Coronary artery (tissue), 2 donors: ENCODE results near the gene CD22.

Experiments used
- DNase-seq: peaks from one replicate; pipeline ENCODE4 v3.0.0-alpha.2; 2017; ENCODE audit warnings: low spot score
- H3K27ac ChIP-seq, 2 donors: fragments of 200-600 bp; sonication (generic); one replicate each; pipeline ENCODE4 v1.5.1; 2016 to 2019
- H3K4me3 ChIP-seq: fragments of 200-600 bp; sonication (generic); 2 replicates; pipeline ENCODE4 v1.5.1; 2016; ENCODE audit warnings: mild to moderate bottlenecking, moderate library complexity
- CTCF ChIP-seq: fragments of 200-600 bp; sonication (generic); IDR thresholded peaks from one replicate; pipeline ENCODE4 v1.5.1; 2019; ENCODE audit warnings: antibody characterized with exemption

CD22 gene

DNA sequence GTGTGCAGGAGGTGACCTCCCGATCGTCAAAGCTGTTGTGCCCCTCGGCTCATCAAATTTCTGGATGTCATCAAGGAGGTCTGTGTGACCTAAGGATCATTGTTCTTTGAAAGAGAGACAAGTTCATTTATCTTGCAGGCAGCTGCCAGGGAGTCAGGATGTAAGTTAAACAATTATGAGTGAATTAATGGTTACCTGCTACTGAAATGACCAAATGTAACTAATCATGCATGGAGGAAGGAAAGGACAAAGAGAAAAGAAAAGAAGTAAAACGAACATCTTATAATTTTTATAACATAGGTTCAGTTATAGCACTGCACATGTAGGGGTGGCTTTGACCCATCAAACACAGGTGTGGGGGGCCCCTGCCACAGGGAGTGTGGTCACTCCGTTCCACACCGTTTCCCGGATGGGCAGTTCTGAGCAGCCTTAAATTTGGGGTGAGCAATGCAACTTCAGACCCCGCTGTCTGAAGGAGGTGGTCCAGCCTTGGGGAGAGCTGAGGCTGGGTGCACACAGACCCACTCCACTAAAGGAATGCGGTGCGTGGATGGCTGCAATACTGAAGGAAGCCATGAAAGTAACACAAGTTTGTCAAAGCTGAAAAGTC is 5.3 kb downstream of the CD22 start:
- Histone ChIP-seq H3K4me3 (no peak overlapping the region), H3K27ac (no peak overlapping the region)
- no peak for DNase-seq
- TF ChIP-seq CTCF: no peak

DNA sequence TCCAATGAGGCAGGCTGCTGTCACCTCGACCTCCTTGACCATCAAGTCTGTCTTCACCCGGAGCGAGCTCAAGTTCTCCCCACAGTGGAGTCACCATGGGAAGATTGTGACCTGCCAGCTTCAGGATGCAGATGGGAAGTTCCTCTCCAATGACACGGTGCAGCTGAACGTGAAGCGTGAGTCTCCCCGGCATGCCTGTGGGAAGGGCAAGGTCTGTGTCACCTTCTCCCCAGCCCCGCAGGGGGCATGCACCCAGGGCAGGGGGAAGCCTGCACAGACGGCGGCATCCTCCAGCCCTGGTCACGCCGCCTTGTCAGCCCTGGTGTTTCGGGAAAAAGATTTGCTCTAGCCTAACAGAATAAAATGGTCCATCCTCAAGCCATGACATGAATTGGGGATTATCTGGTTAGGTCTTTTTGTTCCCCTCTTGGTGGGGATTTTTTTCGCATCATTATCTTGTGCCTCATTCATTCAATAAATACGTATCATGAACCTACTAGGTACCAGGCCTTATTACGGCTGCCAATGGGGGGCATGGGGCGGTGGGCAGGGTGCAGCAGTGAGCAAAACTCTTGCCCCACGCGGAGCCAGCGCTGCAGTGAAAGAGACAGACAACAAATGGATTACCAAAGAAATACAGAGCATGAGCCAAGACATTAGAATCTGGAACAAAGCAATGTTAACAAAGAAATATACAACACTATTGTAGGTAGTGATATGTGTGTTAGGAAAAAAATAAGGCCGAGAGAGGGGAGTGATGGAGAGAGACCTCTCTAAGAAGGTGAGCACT is 7.4 kb downstream of the CD22 start:
- DNase-seq: no peak
- no peak overlapping the region for H3K27ac ChIP-seq
- H3K4me3 ChIP-seq: no peak overlapping the region
- TF ChIP-seq CTCF: no peak

DNA sequence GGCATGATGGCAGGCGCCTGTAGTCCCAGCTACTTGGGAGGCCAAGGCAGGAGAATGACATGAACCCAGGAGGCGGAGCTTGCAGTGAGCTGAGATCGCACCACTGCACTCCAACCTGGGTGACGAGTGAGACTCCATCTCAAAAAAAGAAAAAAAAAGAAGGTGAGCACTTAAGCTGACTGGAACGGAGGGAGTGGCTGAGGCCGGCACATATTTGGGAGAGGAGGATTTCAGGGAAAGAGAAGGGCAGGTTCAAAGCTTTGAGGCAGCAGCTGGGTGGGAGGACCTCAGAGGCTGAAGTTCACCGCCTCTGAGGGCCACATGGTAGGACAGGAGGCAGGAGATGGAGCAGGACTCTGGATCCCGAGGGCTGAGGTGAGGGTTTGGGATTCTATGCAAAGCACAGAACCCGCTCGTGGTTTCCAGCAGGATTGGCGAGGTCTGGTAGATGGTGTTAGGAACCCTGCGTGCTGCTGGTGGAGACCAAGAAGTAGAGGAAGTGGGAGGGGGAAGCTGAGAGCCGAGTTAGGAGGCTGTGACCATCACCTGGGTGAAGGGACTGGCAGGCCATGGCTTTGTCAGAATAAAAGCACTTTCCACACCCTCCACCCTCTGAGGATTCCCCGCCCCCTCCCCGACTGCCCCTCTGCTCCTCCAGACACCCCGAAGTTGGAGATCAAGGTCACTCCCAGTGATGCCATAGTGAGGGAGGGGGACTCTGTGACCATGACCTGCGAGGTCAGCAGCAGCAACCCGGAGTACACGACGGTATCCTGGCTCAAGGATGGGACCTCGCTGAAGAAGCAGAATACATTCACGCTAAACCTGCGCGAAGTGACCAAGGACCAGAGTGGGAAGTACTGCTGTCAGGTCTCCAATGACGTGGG is 8.4 kb downstream of the CD22 start:
- no peak for TF ChIP-seq CTCF
- DNase-seq: no peak

GRCh38 chr19:35337984-35338296 is 9.0 kb downstream of the CD22 start:
- no peak for DNase-seq
- no peak overlapping the region for H3K27ac ChIP-seq
- no peak for TF ChIP-seq CTCF
- no peak overlapping the region for H3K4me3 ChIP-seq

More for the DNA sequence above, 8.4 kb downstream of the CD22 start:
- Histone ChIP-seq H3K27ac (no peak overlapping the region), H3K4me3 (no peak overlapping the region)

- no peak overlapping the region for H3K27ac ChIP-seq
- no peak for DNase-seq
- no peak for TF ChIP-seq CTCF
- no peak overlapping the region for H3K4me3 ChIP-seq
These were observed 11.4 kb downstream of the CD22 start for GRCh38 chr19:35340431-35340830.

DNA sequence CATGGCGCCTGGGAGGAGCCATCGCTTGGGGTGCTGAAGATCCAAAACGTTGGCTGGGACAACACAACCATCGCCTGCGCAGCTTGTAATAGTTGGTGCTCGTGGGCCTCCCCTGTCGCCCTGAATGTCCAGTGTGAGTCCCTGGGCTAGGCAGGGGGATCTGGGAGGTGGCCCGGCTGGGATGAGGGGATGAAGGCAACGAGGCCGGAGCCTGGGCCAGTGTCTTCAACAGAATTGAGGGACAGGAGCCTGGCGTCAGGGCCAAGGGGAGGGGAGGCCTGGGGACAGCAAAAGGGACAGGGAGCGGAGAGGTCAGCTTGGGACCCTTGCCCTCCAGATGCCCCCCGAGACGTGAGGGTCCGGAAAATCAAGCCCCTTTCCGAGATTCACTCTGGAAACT is 12.0 kb downstream of the CD22 start:
- TF ChIP-seq CTCF: no peak
- no peak overlapping the region for H3K4me3 ChIP-seq
- no peak for DNase-seq
- no peak overlapping the region for H3K27ac ChIP-seq
